Epithelial cell of esophagus (primary cell): ENCODE results near the gene CACNA1D.
A peak's percentile ranks its signal among the peaks of the same experiment; 100 is the strongest.

ENCODE experiments used
- DNase-seq: peaks from one replicate; pipeline ENCODE4 v3.0.0; 2010; ENCODE audit warnings: low read depth
- H3K4me3 ChIP-seq: 2 replicates; pipeline ENCODE4 v1.5.1; 2011; ENCODE audit warnings: mild to moderate bottlenecking, low read length, control low read depth
- CTCF ChIP-seq: IDR thresholded peaks from 2 replicates; pipeline ENCODE4 v1.5.1; 2011; ENCODE audit warnings: low read depth, mild to moderate bottlenecking, low read length, control low read depth, inconsistent platforms; ENCODE audit not compliant: insufficient read depth; ENCODE audit errors: missing control alignments

CACNA1D gene

GRCh38 chr3:53495146-53495519 lies 722 bp downstream of the CACNA1D start:
- peak overlapping the region; percentile 33 for H3K4me3 ChIP-seq
- TF ChIP-seq CTCF: no peak
- DNase-seq: no peak

- H3K4me3 ChIP-seq: peak overlapping the region; percentile 33
- DNase-seq: peak; percentile 22
- TF ChIP-seq CTCF: no peak
These were observed 1.3 kb downstream of the CACNA1D start for GRCh38 chr3:53495520-53496391.

DNA sequence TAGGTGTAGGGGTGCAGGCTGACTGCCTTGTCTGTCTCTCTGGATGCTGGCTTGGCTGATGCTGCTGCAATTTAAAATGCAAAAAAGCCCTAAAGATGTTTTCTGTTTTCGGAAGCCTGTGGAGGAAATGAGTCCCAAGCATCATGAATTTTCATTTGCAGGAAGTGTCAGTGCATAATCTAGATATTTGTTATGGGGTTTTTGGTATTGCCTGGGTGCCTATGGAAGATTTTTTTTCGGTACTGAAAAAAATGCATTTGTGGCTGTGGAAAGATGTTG lies 1.9 kb downstream of the CACNA1D start:
- DNase-seq: no peak

DNA sequence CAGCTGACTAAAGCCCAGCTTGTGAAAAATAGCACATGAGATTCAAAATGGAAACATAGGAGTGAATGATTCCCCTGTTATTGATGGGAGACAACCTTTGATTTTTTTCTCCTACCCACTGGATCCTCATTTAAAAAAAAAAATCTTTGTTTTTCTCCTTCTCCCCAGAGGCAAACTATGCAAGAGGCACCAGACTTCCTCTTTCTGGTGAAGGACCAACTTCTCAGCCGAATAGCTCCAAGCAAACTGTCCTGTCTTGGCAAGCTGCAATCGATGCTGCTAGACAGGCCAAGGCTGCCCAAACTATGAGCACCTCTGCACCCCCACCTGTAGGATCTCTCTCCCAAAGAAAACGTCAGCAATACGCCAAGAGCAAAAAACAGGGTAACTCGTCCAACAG lies 2.6 kb downstream of the CACNA1D start:
- TF ChIP-seq CTCF: no peak
- no peak for DNase-seq
- no peak overlapping the region for H3K4me3 ChIP-seq

More for the DNA sequence above, 1.9 kb downstream of the CACNA1D start:
- H3K4me3 ChIP-seq: no peak overlapping the region
- no peak for TF ChIP-seq CTCF

- no peak overlapping the region for H3K4me3 ChIP-seq
- TF ChIP-seq CTCF: no peak
- no peak for DNase-seq
These were observed 4.6 kb downstream of the CACNA1D start for GRCh38 chr3:53498806-53499641.

GRCh38 chr3:53500165-53500777 lies 5.9 kb downstream of the CACNA1D start:
- DNase-seq: no peak
- no peak for TF ChIP-seq CTCF
- no peak overlapping the region for H3K4me3 ChIP-seq

GRCh38 chr3:53501178-53501577 lies 6.8 kb downstream of the CACNA1D start:
- DNase-seq: no peak
- no peak overlapping the region for H3K4me3 ChIP-seq
- no peak for TF ChIP-seq CTCF
